IMR-90 (cell line): ENCODE results near the gene WRAP53. TPM values are rescaled to one million over a fixed set of nuclear protein-coding genes. Genes with fewer than 3 reads are reported as not detected.

Experiments
- ATAC-seq: fragments of 200-7000 bp; cut with Tn5 transposase; 2 replicates; pipeline ENCODE4 v1.9.1; 2020; ENCODE audit warnings: low read depth, mild to moderate bottlenecking, moderate library complexity
- BruUV-seq: library from RNA; stranded (reverse); fragments of 400-500 nt; replicated peaks from 2 replicates; lab custom pipeline; 2021; lab: Mats Ljungman, UMichigan
- CTCF ChIA-PET: fragments of 300-600 bp; formaldehyde crosslinking; extraction: SDS; loops from one replicate; lab custom pipeline; 2021; ENCODE audit warnings: antibody characterized with exemption; lab: Yijun Ruan, JAX
- POLR2A ChIA-PET: fragments of 300-600 bp; sonication (Branson Sonifier 250); formaldehyde crosslinking; loops from one replicate; lab custom pipeline; 2022; ENCODE audit warnings: antibody characterized with exemption; ENCODE audit not compliant: unreplicated experiment; lab: Charles Lee
- DNase-seq: peaks from one replicate; pipeline ENCODE4 v3.0.0; 2013
- H2AFZ ChIP-seq: replicated peaks from 2 replicates; pipeline ENCODE3; 2013; ENCODE audit warnings: low read length, mild to moderate bottlenecking; ENCODE audit not compliant: poor library complexity
- H2AK5ac ChIP-seq: 2 replicates; pipeline ENCODE4 v1.6.1; 2013; ENCODE audit warnings: low read depth, low read length, inconsistent platforms
- H2AK9ac ChIP-seq: replicated peaks from 2 replicates; pipeline ENCODE3; 2013; ENCODE audit warnings: mild to moderate bottlenecking, low read depth, low read length, moderate library complexity; ENCODE audit not compliant: poor library complexity
- H2BK120ac ChIP-seq: 2 replicates; pipeline ENCODE4 v1.6.1; 2013; ENCODE audit warnings: low read depth, low read length, inconsistent platforms
- H2BK15ac ChIP-seq: 3 replicates; pipeline ENCODE4 v1.6.1; 2013; ENCODE audit warnings: low read depth, low read length, inconsistent platforms
- H2BK20ac ChIP-seq: 2 replicates; pipeline ENCODE4 v1.6.1; 2013; ENCODE audit warnings: low read depth, mild to moderate bottlenecking, inconsistent platforms, low read length, moderate library complexity
- H2BK5ac ChIP-seq: 2 replicates; pipeline ENCODE4 v1.6.1; 2013; ENCODE audit warnings: mild to moderate bottlenecking, low read depth, low read length, inconsistent platforms; ENCODE audit not compliant: poor library complexity, severe bottlenecking
- H3K14ac ChIP-seq: replicated peaks from 2 replicates; pipeline ENCODE4 v1.6.1; 2013; ENCODE audit warnings: low read depth, low read length, inconsistent platforms
- H3K18ac ChIP-seq: 2 replicates; pipeline ENCODE4 v1.6.1; 2013; ENCODE audit warnings: low read depth, low read length, control low read depth
- H3K23ac ChIP-seq: 2 replicates; pipeline ENCODE4 v1.6.1; 2013; ENCODE audit warnings: low read depth, low read length, inconsistent platforms
- H3K27ac ChIP-seq: 2 replicates; pipeline ENCODE4 v1.5.1; 2013; ENCODE audit warnings: mild to moderate bottlenecking, control low read depth, low read length; ENCODE audit not compliant: insufficient read depth
- H3K27me3 ChIP-seq: 2 replicates; pipeline ENCODE4 v1.6.1; 2013; ENCODE audit warnings: low read length; ENCODE audit not compliant: control insufficient read depth, insufficient read depth
- H3K36me3 ChIP-seq: 2 replicates; pipeline ENCODE4 v1.6.1; 2013; ENCODE audit warnings: low read length, mixed read lengths; ENCODE audit not compliant: control insufficient read depth, insufficient read depth
- H3K4ac ChIP-seq: 2 replicates; pipeline ENCODE4 v1.6.1; 2013; ENCODE audit warnings: low read depth, low read length, inconsistent platforms
- H3K4me1 ChIP-seq: 2 replicates; pipeline ENCODE4 v1.6.1; 2013; ENCODE audit warnings: low read length, mixed read lengths; ENCODE audit not compliant: control insufficient read depth, insufficient read depth
- H3K4me2 ChIP-seq: 2 replicates; pipeline ENCODE4 v1.6.1; 2013; ENCODE audit warnings: low read depth, mild to moderate bottlenecking, control low read depth, low read length, moderate library complexity
- H3K4me3 ChIP-seq: 2 replicates; pipeline ENCODE4 v1.5.1; 2013; ENCODE audit warnings: low read depth, mild to moderate bottlenecking, control low read depth, low read length, moderate library complexity; ENCODE audit not compliant: insufficient read depth
- H3K56ac ChIP-seq: 2 replicates; pipeline ENCODE4 v1.6.1; 2013; ENCODE audit warnings: low read length, inconsistent platforms; ENCODE audit not compliant: insufficient read depth; ENCODE audit errors: extremely low read depth
- H3K79me1 ChIP-seq, 2 experiments: 2 replicates each; pipeline ENCODE4 v1.6.1; 2013; ENCODE audit warnings: low read length in 2 of 2, inconsistent platforms in 1 of 2, low read depth in 1 of 2
- H3K9ac ChIP-seq: 2 replicates; pipeline ENCODE4 v1.6.1; 2013; ENCODE audit warnings: low read depth, low read length, control low read depth
- H3K9me1 ChIP-seq: 2 replicates; pipeline ENCODE4 v1.6.1; 2013; ENCODE audit warnings: low read length, inconsistent platforms; ENCODE audit not compliant: insufficient read depth
- H3K9me3 ChIP-seq: 2 replicates; pipeline ENCODE4 v1.6.1; 2013; ENCODE audit warnings: low read length; ENCODE audit not compliant: control insufficient read depth, insufficient read depth
- H4K20me1 ChIP-seq: 2 replicates; pipeline ENCODE4 v1.6.1; 2013; ENCODE audit warnings: low read length, inconsistent platforms; ENCODE audit not compliant: insufficient read depth
- H4K5ac ChIP-seq: 2 replicates; pipeline ENCODE4 v1.6.1; 2013; ENCODE audit warnings: mild to moderate bottlenecking, low read depth, low read length, control low read depth
- H4K8ac ChIP-seq, 2 experiments: 2 replicates each; pipeline ENCODE4 v1.6.1; 2013; ENCODE audit warnings: low read depth in 2 of 2, low read length in 2 of 2, control low read depth in 1 of 2, inconsistent platforms in 1 of 2
- H4K91ac ChIP-seq: 2 replicates; pipeline ENCODE4 v1.6.1; 2013; ENCODE audit warnings: low read depth, low read length, inconsistent platforms; ENCODE audit not compliant: insufficient read depth
- BHLHE40 ChIP-seq: fragments of 150-350 bp; IDR thresholded peaks from 2 replicates; pipeline ENCODE4 v1.6.1; 2016; ENCODE audit warnings: mild to moderate bottlenecking, low read depth, low read length
- CEBPB ChIP-seq: IDR thresholded peaks from 2 replicates; pipeline ENCODE4 v1.6.1; 2012; ENCODE audit warnings: low read depth, low read length, improper control_type of control experiment
- CHD1 ChIP-seq: IDR thresholded peaks from 2 replicates; pipeline ENCODE4 v1.6.1; 2012; ENCODE audit warnings: low read depth, low read length, improper control_type of control experiment
- CTCF ChIP-seq: conservative IDR thresholded peaks from 2 replicates; pipeline ENCODE4 v1.5.1; 2012; ENCODE audit warnings: mild to moderate bottlenecking, low read depth, low read length, improper control_type of control experiment
- ELK1 ChIP-seq: fragments of 150-350 bp; IDR thresholded peaks from 2 replicates; pipeline ENCODE4 v1.6.1; 2016; ENCODE audit warnings: low read depth, mild to moderate bottlenecking, low read length, moderate library complexity, borderline replicate concordance
- FOS ChIP-seq: fragments of 150-350 bp; IDR thresholded peaks from 2 replicates; pipeline ENCODE4 v1.6.1; 2016; ENCODE audit warnings: low read depth, low read length
- MAFK ChIP-seq: IDR thresholded peaks from 2 replicates; pipeline ENCODE4 v1.6.1; 2012; ENCODE audit warnings: low read depth, low read length, improper control_type of control experiment
- MAZ ChIP-seq: IDR thresholded peaks from 2 replicates; pipeline ENCODE4 v1.6.1; 2012; ENCODE audit warnings: low read depth, mild to moderate bottlenecking, low read length, improper control_type of control experiment, moderate library complexity, borderline replicate concordance
- MXI1 ChIP-seq: IDR thresholded peaks from 2 replicates; pipeline ENCODE4 v1.6.1; 2012; ENCODE audit warnings: low read depth, mild to moderate bottlenecking, low read length, moderate library complexity, borderline replicate concordance
- NFE2L2 ChIP-seq: fragments of 150-350 bp; IDR thresholded peaks from 2 replicates; pipeline ENCODE4 v1.6.1; 2016; ENCODE audit warnings: low read depth, mild to moderate bottlenecking, low read length
- POLR2A ChIP-seq: IDR thresholded peaks from 2 replicates; pipeline ENCODE4 v1.6.1; 2012; ENCODE audit warnings: mild to moderate bottlenecking, low read depth, low read length
- RAD21 ChIP-seq: IDR thresholded peaks from 2 replicates; pipeline ENCODE4 v1.6.1; 2012; ENCODE audit warnings: low read length, improper control_type of control experiment
- RCOR1 ChIP-seq: IDR thresholded peaks from 2 replicates; pipeline ENCODE4 v1.6.1; 2012; ENCODE audit warnings: mild to moderate bottlenecking, low read length, improper control_type of control experiment; ENCODE audit not compliant: insufficient replicate concordance
- RFX5 ChIP-seq: IDR thresholded peaks from 2 replicates; pipeline ENCODE4 v1.8.0; 2012; ENCODE audit warnings: low read depth, mild to moderate bottlenecking, low read length, moderate library complexity
- SMC3 ChIP-seq: fragments of 150-350 bp; IDR thresholded peaks from 2 replicates; pipeline ENCODE4 v1.6.1; 2016; ENCODE audit warnings: low read depth, mild to moderate bottlenecking, antibody characterized with exemption, low read length, moderate library complexity
- USF2 ChIP-seq: fragments of 150-350 bp; IDR thresholded peaks from 2 replicates; pipeline ENCODE4 v1.6.1; 2017; ENCODE audit warnings: mild to moderate bottlenecking, antibody characterized with exemption, low read length, low read depth
- WGBS, 2 experiments: methylation state at CpG; one replicate each; pipeline versions ENCODE4 v1.1.5 to v1.1.7; 2013; ENCODE audit warnings: missing lambda C conversion rate in 2 of 2; ENCODE audit not compliant: insufficient read length in 1 of 2; ENCODE audit errors: extremely low coverage in 2 of 2; 5-methylcytosine and 5-hydroxymethylcytosine counted together
- dilution Hi-C: fragments of 300-500 bp; cut with HindIII; formaldehyde crosslinking; loops from one replicate; pipeline ENCODE4 v1.14.3; 2018; ENCODE audit warnings: low sequenced_read_pairs; ENCODE audit not compliant: unreplicated experiment
- in situ Hi-C: fragments of 300-500 bp; cut with MboI; formaldehyde crosslinking; loops from 3 replicates; pipeline ENCODE4 v1.14.3; 2019; ENCODE audit warnings: low sequenced_read_pairs, inconsistent platforms, mixed read lengths
- intact Hi-C: fragments of 100-400 bp; cut with micrococcal nuclease; formaldehyde crosslinking; loops from 2 replicates; pipeline ENCODE4 v1.10.0; 2022
- polyA plus RNA-seq, 3 experiments: library from polyadenylated mRNA; depleted of rRNA; stranded (reverse); fragments of >200 nt; gene quantifications; 2 replicates each; pipeline ENCODE4 v1.2.3, GENCODE V29; 2012; ENCODE audit warnings: low replicate concordance in 1 of 3
- total RNA-seq: library from RNA; depleted of rRNA; stranded (reverse); fragments of >200 nt; gene quantifications from 2 replicates; pipeline ENCODE4 v1.2.3, GENCODE V29; 2012

WRAP53 gene
- total and polyA plus RNA-seq, 2 of the 4 experiments (the other 2 are of a cell fraction), result 6.6 to 9.5 TPM

- no peak overlapping the region for H2AK5ac ChIP-seq
- no peak overlapping the region for H3K14ac ChIP-seq
- H3K4me3 ChIP-seq, result no peak overlapping the region
- no peak overlapping the region for H2AK9ac ChIP-seq
- H3K79me1 ChIP-seq, result no peaks in the 10 kb centered on the region
- H3K4ac ChIP-seq, result no peak overlapping the region
- no peaks in the 10 kb centered on the region for H3K36me3 ChIP-seq
- POLR2A ChIA-PET, result no interaction called here
- no peak overlapping the region for H2BK15ac ChIP-seq
- no peak overlapping the region for H3K56ac ChIP-seq
- H2BK20ac ChIP-seq, result no peak overlapping the region
- TF ChIP-seq CHD1, result no peak
- TF ChIP-seq FOS, result no peak
- no peak for TF ChIP-seq MXI1
- TF ChIP-seq MAZ, result no peak
- no peak for TF ChIP-seq USF2
- no peak for TF ChIP-seq MAFK
- no peak for TF ChIP-seq CEBPB
- no peak for TF ChIP-seq RCOR1
- no peak for TF ChIP-seq RAD21
- no peak for TF ChIP-seq ELK1
- no peak for TF ChIP-seq CTCF
- TF ChIP-seq NFE2L2, result no peak
- TF ChIP-seq BHLHE40, result no peak
- TF ChIP-seq POLR2A, result no peak
- no peak for TF ChIP-seq RFX5
- no peak for TF ChIP-seq SMC3
- no peak overlapping the region for H3K23ac ChIP-seq
- H3K9me1 ChIP-seq, result no peaks in the 10 kb centered on the region
- H2AFZ ChIP-seq, result no peak overlapping the region
- H2BK5ac ChIP-seq, result no peak overlapping the region
- H3K4me2 ChIP-seq, result no peak overlapping the region
- in situ Hi-C loops, result no loop called here
- intact Hi-C loops, result no loop called here
- H3K9me3 ChIP-seq, result no peaks in the 10 kb centered on the region
- H3K18ac ChIP-seq, result no peak overlapping the region
- H4K5ac ChIP-seq, result no peak overlapping the region
- no TSS peak for BruUV-seq
- no peak overlapping the region for H2BK120ac ChIP-seq
- WGBS, 2 experiments, result 87% methylated on average over 3 of the region's 9 CpGs; no CpG with 5 or more reads in 1 of the 2 experiments
- CTCF ChIA-PET, result interaction anchor here (1.0 kb wide), 1 partner anchor 75 kb away, joined by 3 read pairs; no protein-coding TSS in a partner anchor
- no peak overlapping the region for H4K8ac ChIP-seq
- no peak overlapping the region for H3K27ac ChIP-seq
- H3K27me3 ChIP-seq, result peaks cover 58% of the 10 kb centered on the region
- ATAC-seq (no peak), DNase-seq (no peak)
- dilution Hi-C loops, result no loop called here
- no peaks in the 10 kb centered on the region for H4K20me1 ChIP-seq
- H3K9ac ChIP-seq, result no peak overlapping the region
- peaks cover 3% of the 10 kb centered on the region; the same call in 1 of the 2 replicates for H3K4me1 ChIP-seq
- no peak overlapping the region for H4K91ac ChIP-seq
Observed at GRCh38 chr17:7707446-7707845, 19.2 kb downstream of the WRAP53 start.
